Islet of Langerhans (tissue), 1 donor: ENCODE results near the gene CCDC85C.

ENCODE experiments used
- FAIRE-seq: peaks from one replicate; lab custom pipeline; 2011; peaks lifted over from hg19 to GRCh38; lab: Jason Lieb, UNC

CCDC85C gene

DNA sequence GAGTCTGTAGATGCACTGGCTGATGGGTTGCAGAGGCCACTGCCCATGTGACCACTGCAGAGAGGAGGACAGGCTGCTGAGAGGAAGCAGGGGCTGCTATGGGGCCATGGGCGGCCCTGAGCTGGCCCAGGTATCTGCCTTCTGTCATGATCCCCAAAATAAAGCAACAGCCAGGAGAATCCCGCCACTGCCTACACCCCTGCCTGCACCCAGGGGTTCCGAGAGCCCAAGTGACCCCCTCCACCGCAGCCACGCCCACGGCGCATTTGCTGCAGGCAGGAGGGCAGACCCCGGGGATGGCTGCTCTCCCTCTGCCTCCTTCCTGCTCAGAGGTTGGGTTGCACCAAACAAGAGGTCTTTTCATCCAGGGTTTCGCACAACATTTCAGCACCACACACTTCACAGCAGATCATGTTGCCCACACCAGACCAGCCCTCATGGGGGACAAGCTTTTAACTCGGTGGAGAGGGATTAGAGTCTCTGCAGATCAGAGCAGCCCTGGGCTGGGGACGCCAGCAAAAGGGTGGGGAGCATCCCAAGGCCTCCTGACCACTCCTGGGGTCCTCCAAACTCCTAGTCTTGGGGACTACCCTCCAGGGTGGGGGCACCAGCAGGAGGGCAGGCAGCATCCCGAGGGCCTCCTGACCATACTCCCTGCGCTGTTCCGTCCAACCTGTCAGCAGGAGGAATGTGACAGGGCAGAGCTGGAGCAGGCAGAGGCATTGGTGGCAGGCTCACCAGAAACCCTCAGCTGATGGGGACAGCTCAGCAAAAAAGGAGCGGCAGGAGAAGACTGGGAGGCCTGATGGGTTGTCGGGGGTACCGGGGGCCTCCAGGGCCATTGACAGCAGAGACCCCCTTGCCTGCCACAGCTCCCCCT lies 14.1 kb downstream of the CCDC85C start:
- no peak for FAIRE-seq

DNA sequence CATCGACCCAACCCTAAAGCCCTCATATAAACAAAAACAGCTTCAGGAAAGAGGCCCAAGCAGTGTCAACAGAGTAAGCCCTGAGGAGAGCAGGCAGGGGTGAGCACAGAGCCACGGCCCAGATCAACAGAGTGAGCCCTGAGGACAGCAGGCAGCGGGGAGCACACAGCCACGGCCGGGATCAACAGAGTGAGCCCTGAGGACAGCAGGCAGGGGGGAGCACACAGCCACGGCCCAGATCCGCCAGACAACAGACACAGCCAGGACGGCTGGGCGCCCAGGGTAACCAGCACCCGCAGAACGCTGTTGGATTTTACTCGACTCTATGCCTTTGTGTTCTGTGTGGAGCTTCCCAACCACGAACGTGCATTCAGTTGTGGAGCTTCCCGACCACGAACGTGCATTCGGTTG lies 15.0 kb downstream of the CCDC85C start:
- FAIRE-seq: no peak

DNA sequence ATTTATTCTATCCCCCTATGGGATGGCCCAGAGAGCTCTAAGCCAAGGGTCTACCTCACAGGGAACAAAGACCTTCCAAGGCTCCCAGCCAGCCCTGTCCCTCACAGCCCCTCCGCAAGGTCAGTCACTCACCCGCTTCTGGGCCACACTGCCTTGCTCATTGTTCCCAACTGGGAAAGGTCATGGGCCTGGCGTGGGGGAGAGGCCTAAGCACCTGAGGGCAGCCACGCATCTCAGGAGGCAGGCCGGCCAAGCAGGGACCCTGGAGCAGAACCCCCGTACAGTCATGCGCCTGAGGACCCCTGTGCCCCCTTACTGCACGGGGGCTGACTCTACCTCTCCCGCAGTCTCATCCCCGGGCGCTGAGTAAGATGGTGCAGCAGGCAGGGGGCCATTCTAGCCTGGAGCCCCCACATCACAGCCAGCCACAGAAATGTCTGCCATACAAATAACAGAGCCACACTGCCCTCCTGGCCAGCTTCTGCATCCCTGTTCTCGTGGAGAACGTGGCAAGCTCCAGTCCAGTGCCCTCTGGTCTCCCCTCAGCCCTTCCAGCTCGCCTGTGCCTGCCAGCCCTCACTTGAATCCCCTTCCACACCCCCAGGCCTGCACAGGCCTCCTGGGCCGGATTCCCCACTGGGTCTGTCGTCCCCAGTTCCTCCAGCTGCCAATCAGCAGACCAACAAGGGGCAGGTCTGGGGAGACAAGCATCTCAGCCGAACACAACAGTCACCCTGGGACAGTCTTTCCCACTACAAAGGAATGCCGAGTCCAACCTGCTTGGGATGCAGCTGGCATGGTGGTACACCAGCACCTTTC lies 16.3 kb downstream of the CCDC85C start:
- FAIRE-seq: no peak

DNA sequence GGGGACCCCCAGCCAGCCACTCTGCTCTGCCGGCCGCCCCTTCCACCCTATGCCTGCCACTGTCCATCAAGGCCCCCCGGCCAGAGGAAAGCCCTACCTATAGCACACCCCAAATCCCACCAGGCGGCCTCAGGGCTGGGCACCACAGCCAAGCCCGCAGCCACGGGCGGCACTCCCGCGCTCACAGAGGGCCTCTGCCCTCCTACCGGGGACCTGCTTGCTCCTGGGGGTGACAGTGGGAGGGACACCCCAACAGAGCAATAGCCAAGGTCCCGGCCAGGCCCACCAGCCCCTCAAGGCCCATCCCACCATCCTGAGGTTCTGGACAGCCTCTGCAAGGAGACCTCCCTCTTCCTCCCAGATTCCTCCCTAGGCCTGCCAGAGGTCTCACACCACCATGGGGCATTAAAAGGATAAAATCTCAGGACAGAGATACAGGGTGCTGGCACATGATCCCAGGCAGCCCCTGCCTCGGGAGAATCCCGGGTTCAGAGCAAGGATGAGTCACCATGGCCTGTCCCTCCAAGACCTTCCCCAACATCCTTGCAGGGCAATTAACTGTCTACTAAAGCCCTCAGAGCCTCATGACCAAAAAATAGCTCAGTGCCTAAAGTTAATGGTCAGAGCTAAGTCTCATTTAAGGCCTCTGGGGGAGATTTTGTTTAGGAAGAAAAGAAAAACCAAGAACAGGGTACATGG lies 17.1 kb downstream of the CCDC85C start:
- no peak for FAIRE-seq

DNA sequence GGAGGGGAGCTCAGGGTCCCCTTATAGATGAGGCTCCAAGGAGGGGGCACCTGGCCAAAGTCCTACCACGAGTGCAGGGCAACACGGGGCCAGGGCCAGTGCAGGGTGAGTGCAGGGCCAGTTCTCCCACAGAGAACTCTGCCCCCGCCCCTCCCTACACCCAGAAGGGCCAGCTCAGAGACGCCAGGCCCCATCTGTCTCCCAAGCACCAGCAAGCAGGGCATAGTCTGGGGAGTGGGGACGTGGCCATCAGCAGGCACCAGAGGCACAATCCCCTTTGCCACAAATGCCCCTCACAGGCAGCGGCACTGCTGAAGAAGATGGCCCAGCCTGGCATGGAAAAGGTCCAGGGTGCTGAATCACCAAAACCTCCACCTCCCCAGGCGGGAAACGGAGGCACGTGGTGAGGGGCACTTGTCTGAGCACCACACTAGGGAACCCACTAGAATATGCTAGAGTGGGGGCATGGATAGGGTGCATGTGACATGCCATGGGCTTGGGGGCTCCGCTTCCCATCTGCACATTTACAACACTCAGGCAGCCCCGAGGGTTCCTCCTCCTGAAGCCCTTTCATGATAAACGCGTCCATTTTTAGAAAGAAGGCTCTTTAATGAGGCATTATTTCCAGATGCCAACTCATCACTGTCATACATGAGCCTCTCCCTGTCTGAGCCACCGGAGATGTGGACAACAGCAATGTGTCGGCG lies 17.8 kb downstream of the CCDC85C start:
- FAIRE-seq: no peak

DNA sequence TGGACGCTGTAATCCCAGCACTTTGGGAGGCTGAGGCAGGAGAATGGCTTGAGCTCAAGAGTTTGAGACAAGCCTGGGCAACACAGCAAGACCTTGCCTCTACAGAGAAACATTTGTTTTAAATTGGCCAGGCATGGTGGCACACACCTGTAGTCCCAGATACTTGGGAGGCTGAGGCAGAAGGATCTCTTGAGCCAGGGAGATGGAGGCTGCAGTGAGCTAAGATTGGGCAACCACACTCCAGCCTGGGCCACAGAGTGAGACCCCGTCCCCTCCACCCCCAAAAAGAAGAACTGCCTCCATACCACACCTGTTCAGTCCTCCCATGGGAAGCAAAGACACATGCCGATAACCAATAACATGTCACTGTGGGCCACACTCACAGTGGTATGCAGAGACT lies 19.2 kb downstream of the CCDC85C start:
- no peak for FAIRE-seq

DNA sequence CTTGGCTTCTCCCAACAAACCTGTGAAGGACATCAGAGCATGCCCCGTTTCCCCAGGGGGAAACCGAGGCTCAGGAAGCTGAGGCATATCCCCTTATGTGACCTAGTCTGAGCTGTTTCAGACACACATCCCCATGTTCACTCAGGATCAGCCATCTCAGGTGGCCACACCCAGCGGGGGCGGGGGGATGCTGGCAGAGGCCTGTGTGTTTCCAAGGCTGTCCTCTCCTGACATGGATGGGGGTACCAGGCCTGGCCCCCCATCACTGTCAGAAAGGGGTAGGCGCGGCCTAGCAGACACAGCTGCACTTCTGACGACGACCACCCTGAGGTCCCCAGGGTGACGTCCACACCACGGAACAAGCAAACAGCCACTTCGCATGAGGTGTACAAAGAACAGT lies 22.1 kb downstream of the CCDC85C start:
- FAIRE-seq: no peak

DNA sequence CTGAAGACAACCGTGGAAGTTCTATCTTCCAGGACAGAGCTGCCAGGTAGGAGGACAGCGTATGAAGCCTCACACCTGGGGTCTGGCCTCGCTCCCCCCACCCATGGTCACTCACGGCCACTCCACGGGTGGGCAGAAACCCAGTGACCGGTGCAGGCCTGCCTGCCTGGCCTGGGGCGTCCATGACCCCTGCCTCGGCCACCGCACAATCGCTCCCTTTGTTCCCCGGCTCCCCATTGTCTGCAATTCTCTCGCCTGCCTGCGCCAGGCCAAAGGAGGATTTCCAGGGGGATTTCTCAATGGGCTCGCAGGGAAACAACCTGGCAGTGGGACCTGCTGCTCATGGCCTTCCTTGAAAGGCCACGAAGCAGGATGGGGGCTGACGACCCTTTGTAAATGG lies 22.6 kb downstream of the CCDC85C start:
- FAIRE-seq: no peak

DNA sequence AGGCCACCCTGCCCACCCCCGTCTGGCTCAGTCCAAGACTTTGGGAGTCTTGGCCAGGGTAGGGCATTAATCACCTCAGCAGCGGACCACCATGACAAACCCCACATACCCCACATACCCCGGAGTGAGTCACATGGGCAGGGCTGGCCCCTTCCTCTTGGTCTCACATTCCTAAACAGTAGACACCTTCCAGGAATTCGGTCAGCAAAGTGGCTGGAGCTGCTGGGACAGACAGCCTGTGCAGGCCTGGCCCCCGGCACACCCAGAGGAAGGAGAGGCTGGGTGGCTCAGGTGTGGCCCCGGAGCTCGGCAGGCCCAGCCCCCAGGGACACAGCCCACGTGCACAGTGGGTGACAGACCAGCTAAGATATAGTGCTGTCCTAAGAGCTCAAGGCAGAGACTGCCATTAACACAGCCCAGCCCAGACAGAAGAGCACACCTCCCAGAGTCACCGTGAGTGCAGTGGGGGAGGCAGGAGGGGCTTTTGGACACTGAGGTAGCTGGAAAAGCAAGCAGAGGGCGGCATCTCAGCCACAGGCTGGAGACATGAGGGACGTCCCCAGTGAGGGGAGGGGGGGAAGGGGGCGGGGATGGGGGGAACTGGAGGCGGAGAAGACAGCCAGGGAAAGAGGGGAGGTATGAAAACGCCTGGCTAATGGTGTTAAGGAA lies 24.0 kb downstream of the CCDC85C start:
- FAIRE-seq: no peak

DNA sequence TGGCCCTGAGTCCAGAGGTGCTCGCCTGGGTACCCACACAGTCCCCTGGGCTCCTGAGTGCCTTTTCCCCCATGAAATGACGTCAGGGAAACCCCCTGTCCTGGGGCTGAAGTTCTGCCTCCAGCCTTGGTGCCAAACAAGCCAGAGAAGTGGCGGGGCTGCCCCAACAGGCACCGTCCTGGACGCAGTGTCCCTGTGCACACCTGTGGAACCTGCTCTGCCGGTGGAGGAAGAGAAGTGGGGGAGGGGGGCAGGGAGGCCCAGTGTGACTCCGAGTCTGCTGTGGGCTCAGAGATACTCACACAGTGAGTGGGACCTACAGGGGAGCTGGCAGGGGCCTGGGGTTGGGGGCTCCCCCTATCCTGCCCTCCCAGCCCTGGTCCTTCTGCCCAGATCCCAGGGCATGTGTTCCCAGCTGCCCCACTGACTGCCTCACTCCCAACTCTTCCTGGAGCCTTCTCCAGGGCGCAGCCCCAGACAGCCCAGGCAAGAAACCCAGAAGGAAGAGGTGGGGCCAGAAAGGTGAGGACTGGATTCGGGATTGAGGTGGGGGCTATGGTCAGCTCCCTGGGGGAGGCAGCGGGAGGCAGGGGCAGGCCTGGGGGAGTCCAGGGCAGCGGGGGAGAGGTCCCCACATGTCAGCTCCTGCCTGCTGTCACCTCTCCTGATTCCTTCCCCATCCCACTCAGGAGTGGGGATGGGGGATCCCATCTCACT lies 24.7 kb downstream of the CCDC85C start:
- no peak for FAIRE-seq

DNA sequence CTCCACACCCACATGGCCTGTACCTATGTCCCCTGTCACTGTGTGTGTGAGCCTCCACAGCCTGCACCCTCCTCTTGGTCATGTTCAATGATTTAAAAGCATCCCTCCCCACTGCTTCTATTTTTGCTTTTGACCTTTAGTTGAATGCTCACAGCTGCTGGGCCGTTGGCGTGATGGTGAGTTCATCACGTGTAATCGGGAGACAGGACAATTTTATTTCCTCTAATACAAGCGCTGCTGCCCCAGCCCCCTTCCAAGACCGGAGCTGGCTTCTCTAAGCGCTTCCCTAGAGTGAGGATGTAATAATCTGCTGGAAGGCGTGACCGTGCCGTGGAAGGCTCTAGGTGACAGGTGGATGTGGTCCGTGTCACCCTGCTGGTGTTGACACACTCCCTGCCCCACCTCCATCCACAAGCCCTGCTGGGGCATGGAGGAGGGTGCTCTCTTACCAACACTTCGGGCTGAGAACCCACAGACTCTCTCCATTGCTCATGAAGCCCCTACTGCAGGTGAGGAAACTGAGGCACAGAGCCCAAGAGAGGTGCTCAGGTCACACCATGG lies 25.4 kb downstream of the CCDC85C start:
- FAIRE-seq: no peak

DNA sequence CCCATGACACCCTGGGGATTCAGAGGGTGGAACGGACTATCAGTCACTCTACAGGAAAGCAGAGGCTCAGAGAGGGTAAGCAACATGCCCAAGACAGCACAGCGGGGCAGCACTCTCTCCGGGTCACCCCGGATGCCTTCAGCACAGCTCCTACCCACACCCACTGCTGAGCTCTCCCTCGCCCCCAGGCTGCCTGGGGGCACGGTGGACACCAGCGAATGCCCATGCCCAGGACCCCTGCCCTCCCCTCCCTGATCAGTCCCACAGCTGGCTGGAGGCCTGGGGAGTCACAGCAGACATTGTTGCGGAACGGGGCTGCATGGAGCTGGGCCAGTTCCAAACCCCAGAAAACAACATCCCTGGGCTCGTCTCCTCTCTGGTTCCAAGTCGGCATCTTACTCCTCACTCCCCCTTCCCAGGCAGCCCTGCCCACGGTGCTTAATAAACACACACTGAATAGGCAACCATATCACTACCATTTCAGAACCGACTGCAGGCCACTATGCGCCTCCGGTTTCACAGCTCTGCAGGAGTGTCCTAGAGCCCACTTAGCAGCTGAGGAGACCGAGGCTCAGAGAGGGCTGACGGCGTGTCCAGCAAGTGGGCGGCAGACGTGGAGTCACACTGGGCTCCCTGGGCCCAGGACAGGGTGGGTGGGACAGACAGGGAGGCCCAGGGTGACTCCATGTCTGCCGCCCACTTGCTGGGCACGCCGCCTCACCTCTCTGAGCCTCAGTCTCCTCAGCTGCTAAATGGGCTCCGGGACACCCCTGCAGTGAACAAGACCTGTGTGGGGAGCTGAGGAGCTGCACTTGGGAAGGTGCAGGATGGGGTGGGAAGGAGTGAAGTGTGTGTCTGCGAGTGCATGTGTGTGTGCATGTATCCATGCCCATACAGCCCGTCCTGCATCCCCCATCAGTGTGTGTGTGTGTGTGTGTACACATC lies 27.0 kb downstream of the CCDC85C start:
- FAIRE-seq: no peak

DNA sequence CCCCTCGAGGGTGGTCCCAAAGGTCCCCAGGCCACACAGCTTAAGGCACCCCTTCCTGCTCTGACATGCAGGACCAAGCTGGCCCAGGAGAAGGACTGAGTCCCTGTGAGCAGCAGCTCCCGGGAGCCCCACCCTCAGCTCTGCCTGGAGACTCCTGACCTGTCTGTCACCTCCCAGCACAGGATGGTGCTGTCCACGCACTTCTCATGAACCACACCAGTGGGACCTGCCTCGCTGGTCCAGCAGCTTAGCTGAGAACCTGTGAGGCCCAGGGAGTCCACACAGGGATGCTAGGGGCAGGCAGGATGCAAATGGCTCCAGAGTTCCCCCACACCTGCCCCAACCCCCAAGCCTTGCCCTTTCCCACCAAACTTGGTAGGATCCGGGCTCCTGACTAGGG lies 27.7 kb downstream of the CCDC85C start:
- FAIRE-seq: no peak

DNA sequence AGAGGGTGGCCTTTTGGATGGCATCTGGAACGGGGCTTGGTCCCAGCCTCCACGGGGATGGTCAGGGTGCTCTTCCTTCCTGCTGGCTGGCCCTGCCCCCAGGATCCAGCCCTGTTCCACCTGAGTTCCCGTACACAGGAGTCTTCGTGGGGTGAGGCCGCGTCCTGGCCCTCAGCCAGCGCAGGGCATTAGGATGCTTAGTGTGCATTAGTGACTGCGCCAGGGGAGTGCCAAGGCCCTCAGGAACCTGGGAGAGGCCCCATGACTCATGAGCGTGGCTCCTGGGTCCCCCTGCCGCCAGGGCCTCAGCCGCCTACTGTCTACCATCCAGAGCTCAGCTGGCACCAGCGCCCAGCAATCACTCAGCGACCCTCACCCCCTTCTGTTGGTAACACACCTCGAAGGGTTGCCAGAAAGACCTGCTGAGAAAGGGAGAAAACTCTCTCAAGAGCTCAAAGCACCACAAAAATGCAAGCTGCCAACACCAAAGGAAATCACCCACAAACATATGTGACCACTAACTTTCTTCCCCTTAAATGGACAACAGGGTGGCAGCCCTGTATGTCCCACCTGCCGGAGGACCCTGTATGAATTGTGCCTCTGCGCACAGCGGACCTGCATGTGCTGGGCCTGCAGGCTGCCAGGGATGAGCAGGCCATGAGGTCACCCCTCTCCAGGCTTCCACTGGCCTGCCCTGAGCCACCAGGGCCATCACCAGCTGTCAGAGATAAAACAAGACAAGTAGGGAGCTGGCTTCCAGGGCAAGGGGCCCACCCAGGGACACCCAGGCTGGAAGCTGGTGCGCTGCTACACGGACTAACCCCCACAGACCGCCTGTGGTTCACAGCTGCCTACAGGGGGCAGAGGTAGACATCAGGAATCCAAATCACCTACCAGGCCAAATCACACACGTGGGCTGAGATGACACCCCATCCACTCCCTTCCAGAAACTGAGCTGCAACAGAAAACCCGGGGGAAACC lies 28.7 kb downstream of the CCDC85C start:
- no peak for FAIRE-seq

DNA sequence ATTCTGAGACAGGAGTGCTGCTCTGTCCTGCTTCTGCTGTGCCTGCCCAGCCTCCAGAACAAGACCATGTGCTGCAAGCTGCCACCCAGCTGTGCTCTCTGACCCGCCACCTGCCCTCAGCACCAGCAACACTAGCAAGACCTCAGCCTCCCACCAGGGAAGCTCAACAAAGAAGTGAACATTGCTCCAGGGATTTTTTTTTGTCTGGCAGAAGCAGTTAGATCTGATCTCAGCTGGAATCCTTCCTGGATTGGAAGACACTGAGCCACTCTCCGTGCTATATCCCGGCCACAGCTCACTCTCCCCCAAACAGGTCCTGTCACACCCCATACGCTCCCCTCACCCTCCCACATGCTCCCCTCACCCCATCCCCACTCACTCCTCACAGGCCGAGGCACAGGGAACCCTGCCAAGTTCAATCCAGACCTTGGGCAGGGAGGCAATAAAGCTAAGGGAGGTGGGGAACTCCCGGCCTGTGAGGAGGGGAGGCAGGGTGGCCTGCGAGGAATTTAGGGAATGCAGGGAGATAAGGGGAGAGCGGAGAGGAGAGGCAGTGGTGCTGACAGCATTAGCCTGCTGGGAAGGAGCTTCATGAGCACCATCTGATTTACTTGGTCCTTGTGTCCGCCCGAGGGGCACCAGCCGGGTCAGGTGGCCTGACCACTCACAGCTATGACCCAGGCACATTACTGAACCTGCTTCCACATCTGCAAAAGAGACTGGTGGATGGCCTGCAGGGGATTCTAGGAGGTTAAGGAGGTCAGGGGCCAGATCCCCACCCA lies 29.7 kb downstream of the CCDC85C start:
- FAIRE-seq: no peak

DNA sequence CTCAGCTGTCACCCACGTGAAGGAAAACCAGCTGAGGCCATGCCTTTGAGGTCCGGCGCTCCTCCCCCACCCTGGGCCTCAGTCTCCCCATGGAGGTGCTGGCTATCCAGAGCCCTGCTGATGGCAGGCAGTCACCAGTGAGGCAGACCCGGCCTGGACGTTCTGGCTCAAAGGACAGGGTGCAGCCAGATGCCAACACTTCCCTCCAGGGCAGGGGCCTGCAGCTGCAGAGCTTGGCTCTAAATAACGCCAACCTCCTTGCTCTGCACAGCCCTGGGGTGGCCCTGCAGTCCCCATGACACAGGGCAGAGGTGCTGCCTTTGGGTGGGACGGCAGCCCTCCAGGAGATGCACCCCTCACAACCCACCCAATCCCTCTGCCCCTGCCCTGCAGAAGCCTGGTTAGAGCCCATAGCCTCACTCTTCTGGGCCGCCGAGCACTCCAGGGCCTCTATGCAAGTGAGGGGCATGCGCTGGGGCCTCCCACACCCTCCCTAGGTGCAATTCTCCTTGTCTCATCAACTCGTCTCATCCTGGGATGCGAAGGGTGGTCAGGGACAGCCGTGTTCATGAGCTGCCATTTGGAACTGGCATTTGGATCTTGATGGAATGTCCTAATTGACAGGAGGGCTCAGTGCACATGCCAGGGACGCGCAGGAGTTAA lies 30.4 kb downstream of the CCDC85C start:
- FAIRE-seq: no peak

DNA sequence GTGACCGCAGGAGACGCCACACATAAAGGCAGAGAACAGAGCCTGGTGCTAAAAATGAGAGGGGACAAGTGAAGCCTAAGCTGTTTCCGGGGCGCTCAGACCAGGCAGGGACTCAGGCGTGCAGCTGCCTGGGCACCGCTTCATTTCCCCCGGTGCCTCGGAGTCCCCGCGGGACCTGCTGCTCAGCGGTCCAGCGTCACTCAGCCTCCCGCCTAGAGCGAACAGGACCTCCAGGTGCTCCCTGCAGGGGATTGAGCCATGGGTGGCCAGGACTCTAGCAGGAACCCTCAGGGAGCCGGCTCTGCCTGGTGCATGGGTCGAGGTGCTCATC lies 31.0 kb downstream of the CCDC85C start:
- no peak for FAIRE-seq
